GM23248 (cell line): Measurements from ENCODE around the gene ASPHD1. TPM values are rescaled to one million over a fixed set of nuclear protein-coding genes. Genes with fewer than 3 reads are reported as not detected.

Experiments
- DNase-seq: peaks from one replicate; pipeline ENCODE4 v3.0.0-alpha.2; 2015
- H2AFZ ChIP-seq: fragments of 200-600 bp; sonication (generic); 2 replicates; pipeline ENCODE4 v1.6.1; 2016; ENCODE audit warnings: antibody characterized with exemption
- H3F3A ChIP-seq: fragments of 200-600 bp; sonication (generic); 2 replicates; pipeline ENCODE4 v1.6.1; 2016; ENCODE audit warnings: mild to moderate bottlenecking, antibody characterized with exemption, mixed run types; ENCODE audit not compliant: insufficient read depth
- H3K27ac ChIP-seq: fragments of 200-600 bp; sonication (generic); 2 replicates; pipeline ENCODE4 v1.5.1; 2016; ENCODE audit warnings: mild to moderate bottlenecking
- H3K27me3 ChIP-seq: fragments of 200-600 bp; sonication (generic); replicated peaks from 2 replicates; pipeline ENCODE4 v1.6.1; 2016; ENCODE audit warnings: mild to moderate bottlenecking; ENCODE audit not compliant: insufficient read depth
- H3K36me3 ChIP-seq: fragments of 200-600 bp; sonication (generic); 2 replicates; pipeline ENCODE4 v1.6.1; 2016; ENCODE audit warnings: low read depth, mild to moderate bottlenecking
- H3K4me1 ChIP-seq: fragments of 200-600 bp; sonication (generic); 2 replicates; pipeline ENCODE4 v1.6.1; 2016; ENCODE audit warnings: mild to moderate bottlenecking; ENCODE audit not compliant: insufficient read depth
- H3K4me2 ChIP-seq: fragments of 200-600 bp; sonication (generic); one replicate; pipeline ENCODE4 v1.6.1; 2016; ENCODE audit warnings: mild to moderate bottlenecking; ENCODE audit not compliant: unreplicated experiment
- H3K4me3 ChIP-seq: fragments of 200-600 bp; sonication (generic); 2 replicates; pipeline ENCODE4 v1.5.1; 2016; ENCODE audit warnings: mild to moderate bottlenecking
- H3K79me2 ChIP-seq: fragments of 200-600 bp; sonication (generic); 2 replicates; pipeline ENCODE4 v1.6.1; 2016; ENCODE audit warnings: mild to moderate bottlenecking; ENCODE audit not compliant: insufficient read depth
- H3K9ac ChIP-seq: fragments of 200-600 bp; sonication (generic); 2 replicates; pipeline ENCODE4 v1.6.1; 2016; ENCODE audit warnings: mild to moderate bottlenecking
- H3K9me2 ChIP-seq: fragments of 200-600 bp; sonication (generic); 2 replicates; pipeline ENCODE4 v1.6.1; 2016; ENCODE audit warnings: mixed run types, mild to moderate bottlenecking, moderate library complexity; ENCODE audit not compliant: insufficient read depth
- H3K9me3 ChIP-seq: fragments of 200-600 bp; sonication (generic); one replicate; pipeline ENCODE4 v1.6.1; 2017; ENCODE audit warnings: low read depth
- H4K20me1 ChIP-seq: fragments of 200-600 bp; sonication (generic); 2 replicates; pipeline ENCODE4 v1.6.0; 2016; ENCODE audit not compliant: insufficient read depth
- EZH2 ChIP-seq: fragments of 200-600 bp; sonication (generic); IDR thresholded peaks from 2 replicates; pipeline ENCODE4 v1.6.1; 2018; ENCODE audit warnings: antibody characterized with exemption, mild to moderate bottlenecking; ENCODE audit not compliant: insufficient read depth, poor library complexity, severe bottlenecking
- EZH2phosphoT487 ChIP-seq: fragments of 200-600 bp; sonication (generic); IDR thresholded peaks from 2 replicates; pipeline ENCODE4 v1.6.1; 2018; ENCODE audit warnings: antibody characterized with exemption, moderate library complexity, mild to moderate bottlenecking, low read depth; ENCODE audit not compliant: insufficient read depth
- WGBS, 2 experiments: methylation state at CpG; one replicate each; pipeline ENCODE4 v1.1.6; 2015 to 2017; ENCODE audit warnings: low lambda C conversion rate in 2 of 2, low coverage in 1 of 2; ENCODE audit errors: missing lambda C conversion rate in 2 of 2; 5-methylcytosine and 5-hydroxymethylcytosine counted together
- in situ Hi-C: fragments of 300-500 bp; cut with MboI; formaldehyde crosslinking; loops from 2 replicates; pipeline ENCODE4 v1.15.0; 2020
- polyA plus RNA-seq: library from polyadenylated mRNA; unstranded; fragments of >200 nt; fragmentation: Nextera tagmentation; extraction: Ambion mirVana; gene quantifications from 2 replicates; pipeline ENCODE4 v1.2.1, GENCODE V29; 2016
- total RNA-seq: library from RNA; depleted of rRNA; stranded (reverse); fragments of >200 nt; shearing (Covaris generic); gene quantifications from 2 replicates; pipeline ENCODE4 v1.2.3, GENCODE V29; 2014

ASPHD1 gene
- total and polyA plus RNA-seq, 2 experiments from 2014 or later = 6.9 to 19.3 TPM

GRCh38 chr16:29916979-29917378 lies 16.7 kb downstream of the ASPHD1 start:
- H3K9me3 ChIP-seq = no peaks in the 10 kb centered on the region
- H3F3A ChIP-seq = peaks cover 7% of the 10 kb centered on the region; the same call in 1 of the 2 replicates
- H4K20me1 ChIP-seq = no peaks in the 10 kb centered on the region
- H3K36me3 ChIP-seq = peaks cover 7% of the 10 kb centered on the region
- no peaks in the 10 kb centered on the region for H3K27me3 ChIP-seq
- no peak for TF ChIP-seq EZH2phosphoT487
- peaks cover 48% of the 10 kb centered on the region for H3K79me2 ChIP-seq
- H3K27ac ChIP-seq = no peak overlapping the region
- no peaks in the 10 kb centered on the region for H3K9me2 ChIP-seq
- whole genome bisulfite sequencing, 2 experiments = 93 to 100% methylated on average over 1 of the region's 1 CpG
- H3K4me1 ChIP-seq = no peaks in the 10 kb centered on the region
- in situ Hi-C loops = no loop called here
- no peak for DNase-seq
- H3K4me2 ChIP-seq = no peak overlapping the region
- H2AFZ ChIP-seq = no peak overlapping the region
- no peak overlapping the region for H3K4me3 ChIP-seq
- no peak overlapping the region for H3K9ac ChIP-seq

- in situ Hi-C loops = loop anchor here (5.0 kb wide), 1 partner anchor 52 kb away; the partner anchor contains the start of gene TAOK2
- Histone ChIP-seq H3F3A (no peaks in the 10 kb centered on the region), H3K4me2 (no peak overlapping the region), H3K4me1 (peaks cover 11% of the 10 kb centered on the region; the same call in 1 of the 2 replicates), H3K9me3 (no peaks in the 10 kb centered on the region), H3K9me2 (no peaks in the 10 kb centered on the region), H3K9ac (no peak overlapping the region), H2AFZ (no peak overlapping the region), H4K20me1 (peaks cover 4% of the 10 kb centered on the region; the same call in 1 of the 2 replicates), H3K27ac (no peak overlapping the region), H3K36me3 (peaks cover 7% of the 10 kb centered on the region), H3K27me3 (no peaks in the 10 kb centered on the region), H3K79me2 (peaks cover 82% of the 10 kb centered on the region), H3K4me3 (no peak overlapping the region)
- no peak for DNase-seq
- WGBS, 2 experiments = 85 to 86% methylated on average over 6 of the region's 6 CpGs
- no peak for TF ChIP-seq EZH2
- TF ChIP-seq EZH2phosphoT487 = no peak
These were observed 20.2 kb downstream of the ASPHD1 start for GRCh38 chr16:29920288-29921033.

GRCh38 chr16:29921034-29921385 lies 20.7 kb downstream of the ASPHD1 start:
- no peaks in the 10 kb centered on the region for H3F3A ChIP-seq
- no peak overlapping the region for H3K4me3 ChIP-seq
- H2AFZ ChIP-seq = no peak overlapping the region
- H3K9me2 ChIP-seq = no peaks in the 10 kb centered on the region
- WGBS, 2 experiments = 66 to 75% methylated on average over 3 of the region's 3 CpGs
- no peak for DNase-seq
- no peaks in the 10 kb centered on the region for H3K27me3 ChIP-seq
- H3K79me2 ChIP-seq = peaks cover 87% of the 10 kb centered on the region
- H3K4me1 ChIP-seq = peaks cover 11% of the 10 kb centered on the region; the same call in 1 of the 2 replicates
- peaks cover 7% of the 10 kb centered on the region for H3K36me3 ChIP-seq
- in situ Hi-C loops = loop anchor here (5.0 kb wide), 1 partner anchor 51 kb away; the partner anchor contains the start of gene TAOK2
- H3K27ac ChIP-seq = no peak overlapping the region
- no peak overlapping the region for H3K4me2 ChIP-seq
- TF ChIP-seq EZH2phosphoT487 (no peak), EZH2 (no peak)
- no peaks in the 10 kb centered on the region for H3K9me3 ChIP-seq
- H4K20me1 ChIP-seq = peaks cover 4% of the 10 kb centered on the region; the same call in 1 of the 2 replicates
- no peak overlapping the region for H3K9ac ChIP-seq

GRCh38 chr16:29922326-29922725 lies 22.0 kb downstream of the ASPHD1 start:
- H3K4me2 ChIP-seq = no peak overlapping the region
- no peak overlapping the region for H3K4me3 ChIP-seq
- H3F3A ChIP-seq = peaks cover 11% of the 10 kb centered on the region; the same call in 1 of the 2 replicates
- peaks cover 81% of the 10 kb centered on the region for H3K79me2 ChIP-seq
- no peak overlapping the region for H3K9ac ChIP-seq
- 94 to 100% methylated on average over 2 of the region's 2 CpGs for WGBS, 2 experiments
- H3K9me2 ChIP-seq = no peaks in the 10 kb centered on the region
- TF ChIP-seq EZH2 (no peak), EZH2phosphoT487 (no peak)
- H2AFZ ChIP-seq = no peak overlapping the region
- H3K9me3 ChIP-seq = no peaks in the 10 kb centered on the region
- peaks cover 20% of the 10 kb centered on the region for H3K4me1 ChIP-seq
- H4K20me1 ChIP-seq = peaks cover 4% of the 10 kb centered on the region; the same call in 1 of the 2 replicates
- no peak for DNase-seq
- no peak overlapping the region for H3K27ac ChIP-seq
- in situ Hi-C loops = loop anchor here (5.0 kb wide), 1 partner anchor 50 kb away; the partner anchor contains the start of gene TAOK2
- H3K36me3 ChIP-seq = peaks cover 7% of the 10 kb centered on the region
- H3K27me3 ChIP-seq = no peaks in the 10 kb centered on the region
